GM23338 (cell line): ENCODE measurements around the gene ISOC2.

ENCODE experiments used
- CREB1 ChIP-seq: fragments of 250-450 bp; sonication (Bioruptor Pico); IDR thresholded peaks from 2 replicates; pipeline ENCODE4 v1.5.0; 2020; ENCODE audit warnings: low read depth, mild to moderate bottlenecking, moderate library complexity
- CTCF ChIP-seq, 2 experiments: fragments of 200-600 bp in 1 of 2; sonication (generic) in 1 of 2; conservative IDR thresholded peaks; 2 replicates each; pipeline versions ENCODE4 v1.5.1 to v1.6.1; 2016 to 2017; ENCODE audit warnings: antibody characterized with exemption in 2 of 2, low read depth in 2 of 2, mild to moderate bottlenecking in 2 of 2, moderate library complexity in 1 of 2
- POLR2AphosphoS5 ChIP-seq: IDR thresholded peaks from 2 replicates; pipeline ENCODE4 v1.6.1; 2016; ENCODE audit warnings: antibody characterized with exemption, low read depth
- STAT1 ChIP-seq: IDR thresholded peaks from one replicate; pipeline ENCODE4 v1.6.1; 2016; ENCODE audit warnings: antibody characterized with exemption; ENCODE audit not compliant: unreplicated experiment
- TF ChIP-seq, protein P1 (sequence below): IDR thresholded peaks from one replicate; pipeline ENCODE4 v1.6.1; 2018; ENCODE audit warnings: antibody characterized with exemption; ENCODE audit not compliant: unreplicated experiment

DNA sequence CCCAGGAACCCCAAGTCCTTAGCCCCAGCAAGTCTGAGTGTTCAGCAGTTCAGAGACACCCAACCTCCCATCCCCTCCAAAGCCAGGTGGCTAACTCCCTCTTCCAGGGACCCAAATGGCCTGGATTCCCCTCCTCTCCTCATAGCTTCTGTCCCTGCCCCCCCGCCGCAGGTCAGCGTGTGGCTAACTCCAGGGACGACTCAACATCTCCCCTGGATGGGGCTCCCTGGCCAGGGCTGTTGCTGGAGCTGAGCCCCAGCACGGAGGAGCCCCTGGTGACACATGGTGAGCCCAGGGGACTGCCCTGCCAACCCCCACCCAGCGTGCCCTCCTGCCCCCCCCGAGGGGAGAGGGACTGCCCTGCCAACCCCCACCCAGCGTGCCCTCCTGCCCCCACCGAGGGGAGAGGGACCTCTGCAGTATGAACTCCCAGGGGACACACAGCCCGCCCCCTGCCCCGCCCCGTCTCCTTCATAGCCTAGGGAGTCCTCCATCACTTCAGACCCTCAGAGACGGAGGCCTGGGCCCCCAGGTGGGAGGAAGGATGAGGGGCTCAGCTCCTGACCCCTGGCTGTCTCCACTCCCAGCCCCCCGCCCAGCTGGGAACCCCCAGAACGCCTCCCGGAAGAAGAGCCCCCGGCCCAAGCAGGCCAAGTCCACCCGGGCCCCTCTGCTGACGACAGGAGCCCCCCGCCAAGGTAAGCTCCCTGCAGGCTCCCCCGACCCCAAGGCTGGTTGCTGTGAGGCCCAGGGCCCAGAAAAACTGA, 28.5 kb upstream of the ISOC2 start:
- no peak for TF ChIP-seq CTCF (conservative IDR thresholded peaks at IDR 0.05; ENCODE audit: low read depth in 2 of 2)
- no peak for TF ChIP-seq POLR2AphosphoS5
- TF ChIP-seq CREB1 (CRISPR knock-in tag) = no peak
- no peak for TF ChIP-seq STAT1
- TF ChIP-seq, protein P1, sequence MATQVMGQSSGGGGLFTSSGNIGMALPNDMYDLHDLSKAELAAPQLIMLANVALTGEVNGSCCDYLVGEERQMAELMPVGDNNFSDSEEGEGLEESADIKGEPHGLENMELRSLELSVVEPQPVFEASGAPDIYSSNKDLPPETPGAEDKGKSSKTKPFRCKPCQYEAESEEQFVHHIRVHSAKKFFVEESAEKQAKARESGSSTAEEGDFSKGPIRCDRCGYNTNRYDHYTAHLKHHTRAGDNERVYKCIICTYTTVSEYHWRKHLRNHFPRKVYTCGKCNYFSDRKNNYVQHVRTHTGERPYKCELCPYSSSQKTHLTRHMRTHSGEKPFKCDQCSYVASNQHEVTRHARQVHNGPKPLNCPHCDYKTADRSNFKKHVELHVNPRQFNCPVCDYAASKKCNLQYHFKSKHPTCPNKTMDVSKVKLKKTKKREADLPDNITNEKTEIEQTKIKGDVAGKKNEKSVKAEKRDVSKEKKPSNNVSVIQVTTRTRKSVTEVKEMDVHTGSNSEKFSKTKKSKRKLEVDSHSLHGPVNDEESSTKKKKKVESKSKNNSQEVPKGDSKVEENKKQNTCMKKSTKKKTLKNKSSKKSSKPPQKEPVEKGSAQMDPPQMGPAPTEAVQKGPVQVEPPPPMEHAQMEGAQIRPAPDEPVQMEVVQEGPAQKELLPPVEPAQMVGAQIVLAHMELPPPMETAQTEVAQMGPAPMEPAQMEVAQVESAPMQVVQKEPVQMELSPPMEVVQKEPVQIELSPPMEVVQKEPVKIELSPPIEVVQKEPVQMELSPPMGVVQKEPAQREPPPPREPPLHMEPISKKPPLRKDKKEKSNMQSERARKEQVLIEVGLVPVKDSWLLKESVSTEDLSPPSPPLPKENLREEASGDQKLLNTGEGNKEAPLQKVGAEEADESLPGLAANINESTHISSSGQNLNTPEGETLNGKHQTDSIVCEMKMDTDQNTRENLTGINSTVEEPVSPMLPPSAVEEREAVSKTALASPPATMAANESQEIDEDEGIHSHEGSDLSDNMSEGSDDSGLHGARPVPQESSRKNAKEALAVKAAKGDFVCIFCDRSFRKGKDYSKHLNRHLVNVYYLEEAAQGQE = no peak
